Esophagus squamous epithelium (tissue), 5 donors: ENCODE data around the gene HOXA7. TPM values are rescaled to one million over a fixed set of nuclear protein-coding genes. Genes with fewer than 3 reads are reported as not detected.

Experiments used
- DNase-seq: peaks from one replicate; lab custom pipeline; 2025; lab: John Stamatoyannopoulos, UW
- H3K27ac ChIP-seq, 4 donors: fragments of 200-600 bp; sonication (generic); one replicate each; pipeline ENCODE4 v1.5.1; 2016 to 2019; ENCODE audit warnings: mild to moderate bottlenecking in 1 of 4
- H3K27me3 ChIP-seq, 4 donors: fragments of 200-600 bp; sonication (generic); 1 replicate in 3 of 4; 2 replicates in 1 of 4; pipeline versions ENCODE4 v1.5.1 to v1.6.0; 2017 to 2021; ENCODE audit warnings: antibody characterized with exemption in 1 of 4
- H3K36me3 ChIP-seq, 3 donors: fragments of 200-600 bp; sonication (generic); one replicate each; pipeline ENCODE4 v1.5.1; 2016 to 2019
- H3K4me1 ChIP-seq, 3 donors: fragments of 200-600 bp; sonication (generic); one replicate each; pipeline ENCODE4 v1.5.1; 2017 to 2019
- H3K4me3 ChIP-seq, 4 donors: fragments of 200-600 bp; sonication (generic); 1 replicate in 3 of 4; 2 replicates in 1 of 4; pipeline ENCODE4 v1.5.1; 2016 to 2019; ENCODE audit warnings: mild to moderate bottlenecking in 2 of 4, moderate library complexity in 1 of 4
- H3K9me3 ChIP-seq, 3 donors: fragments of 200-600 bp; sonication (generic); one replicate each; pipeline ENCODE4 v1.5.1; 2016 to 2019
- POLR2A ChIP-seq, 4 donors: fragments of 450-650 bp; IDR thresholded peaks; one replicate each; pipeline ENCODE4 v1.6.1; 2017; ENCODE audit warnings: antibody characterized with exemption in 4 of 4, mild to moderate bottlenecking in 4 of 4, moderate library complexity in 3 of 4
- WGBS, 2 donors: methylation state at CpG; one replicate each; pipeline ENCODE4 v1.1.5; 2018; 5-methylcytosine and 5-hydroxymethylcytosine counted together
- intact Hi-C: fragments of 100-400 bp; cut with DNase I; formaldehyde crosslinking; loops from one replicate; pipeline ENCODE4 v1.15.0; 2022
- total RNA-seq, 4 donors: library from RNA; depleted of rRNA; stranded (reverse); fragments of >200 nt; gene quantifications; one replicate each; pipeline ENCODE4 v1.1.0, GENCODE V29; 2016
- TF ChIP-seq, protein P1 (sequence below), 6 experiments: fragments of 450-650 bp in 4 of 6; fragments of 200-600 bp in 2 of 6; sonication (generic) in 2 of 6; IDR thresholded peaks; one replicate each; pipeline ENCODE4 v1.5.1; 2016 to 2019; ENCODE audit warnings: antibody characterized with exemption in 6 of 6, mild to moderate bottlenecking in 4 of 6, moderate library complexity in 4 of 6
- donor health status: DM: yes; HTN: yes; CAD: no.

Gene HOXA7
- total RNA-seq, 4 donors from 2014 or later: 0.23 to 0.76 (median 0.48) TPM

DNA sequence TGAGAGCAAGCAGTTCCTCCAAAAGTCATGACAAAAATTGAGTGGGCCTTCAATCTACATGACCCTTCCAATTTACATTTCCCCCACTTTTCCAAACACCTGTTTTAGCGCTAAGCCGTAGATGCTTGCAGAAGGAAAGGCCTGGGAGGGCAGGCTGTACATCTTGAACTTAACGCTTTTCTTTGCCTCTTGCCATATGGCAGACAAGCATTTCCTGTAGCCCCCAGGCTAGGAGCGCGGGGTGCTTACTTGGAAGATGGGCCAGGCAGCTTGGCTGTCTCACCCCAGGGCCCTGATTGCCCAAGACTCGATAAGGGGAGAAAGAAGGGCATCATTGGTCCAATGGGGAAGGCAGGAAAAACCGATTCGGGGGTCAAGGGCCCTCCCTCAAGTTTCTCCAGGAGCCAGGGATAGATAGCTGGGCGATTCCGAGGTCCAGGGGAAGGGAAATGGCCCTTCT, 15.9 kb upstream of the HOXA7 start:
- Histone ChIP-seq H3K4me3 (peak overlapping the region in 1 of 4 donors; percentile 70), H3K4me1 (peaks cover 29 to 57% (median 34%) of the 10 kb centered on the region in 3 donors), H3K36me3 (no peaks in the 10 kb centered on the region), H3K27me3 (peaks cover 54 to 100% (median 77%) of the 10 kb centered on the region in 4 donors), H3K9me3 (no peaks in the 10 kb centered on the region), H3K27ac (no peak overlapping the region)
- TF ChIP-seq, protein P1, sequence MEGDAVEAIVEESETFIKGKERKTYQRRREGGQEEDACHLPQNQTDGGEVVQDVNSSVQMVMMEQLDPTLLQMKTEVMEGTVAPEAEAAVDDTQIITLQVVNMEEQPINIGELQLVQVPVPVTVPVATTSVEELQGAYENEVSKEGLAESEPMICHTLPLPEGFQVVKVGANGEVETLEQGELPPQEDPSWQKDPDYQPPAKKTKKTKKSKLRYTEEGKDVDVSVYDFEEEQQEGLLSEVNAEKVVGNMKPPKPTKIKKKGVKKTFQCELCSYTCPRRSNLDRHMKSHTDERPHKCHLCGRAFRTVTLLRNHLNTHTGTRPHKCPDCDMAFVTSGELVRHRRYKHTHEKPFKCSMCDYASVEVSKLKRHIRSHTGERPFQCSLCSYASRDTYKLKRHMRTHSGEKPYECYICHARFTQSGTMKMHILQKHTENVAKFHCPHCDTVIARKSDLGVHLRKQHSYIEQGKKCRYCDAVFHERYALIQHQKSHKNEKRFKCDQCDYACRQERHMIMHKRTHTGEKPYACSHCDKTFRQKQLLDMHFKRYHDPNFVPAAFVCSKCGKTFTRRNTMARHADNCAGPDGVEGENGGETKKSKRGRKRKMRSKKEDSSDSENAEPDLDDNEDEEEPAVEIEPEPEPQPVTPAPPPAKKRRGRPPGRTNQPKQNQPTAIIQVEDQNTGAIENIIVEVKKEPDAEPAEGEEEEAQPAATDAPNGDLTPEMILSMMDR (IDR thresholded peaks at IDR 0.05): no peak
- TF ChIP-seq POLR2A (IDR thresholded peaks at IDR 0.05): no peak
- intact Hi-C loops: no loop called here
- DNase-seq: no peak
- WGBS, 2 donors: 0 to 38% methylated on average over 4 to 6 of the region's 10 CpGs

DNA sequence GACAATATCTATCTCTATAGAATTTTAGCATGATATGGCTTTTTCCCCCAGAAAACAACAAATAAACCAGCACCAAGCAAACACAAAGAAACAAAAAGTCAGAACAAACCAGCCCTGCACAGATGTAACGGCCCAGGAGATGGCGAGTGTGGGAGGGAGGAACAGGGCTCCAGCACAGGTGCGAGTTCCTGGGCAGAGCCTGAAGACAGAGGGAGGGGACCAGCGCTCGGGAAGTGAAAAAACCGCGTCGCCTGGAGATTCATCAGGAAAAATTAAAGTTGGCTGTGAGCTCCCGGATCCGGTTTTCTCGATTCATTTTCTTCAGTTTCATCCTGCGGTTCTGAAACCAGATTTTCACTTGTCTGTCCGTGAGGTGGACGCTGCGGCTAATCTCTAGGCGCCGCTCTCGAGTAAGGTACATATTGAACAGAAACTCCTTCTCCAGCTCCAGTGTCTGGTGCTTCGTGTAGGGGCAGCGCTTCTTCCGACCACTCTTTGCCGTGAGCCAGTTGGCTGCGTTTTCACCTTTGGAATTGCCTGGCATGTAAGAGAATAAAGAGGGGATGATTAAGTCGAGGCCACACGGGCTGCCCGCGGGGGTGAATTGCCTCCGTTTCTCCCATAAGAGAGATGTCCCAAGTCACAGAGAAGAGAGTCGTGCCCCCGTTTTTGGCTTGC, 15.3 kb upstream of the HOXA7 start:
- WGBS, 2 donors: 3 to 7% methylated on average over 19 to 29 of the region's 30 CpGs
- Histone ChIP-seq H3K9me3 (no peaks in the 10 kb centered on the region), H3K27ac (no peak overlapping the region), H3K27me3 (peaks cover 54 to 100% (median 82%) of the 10 kb centered on the region in 4 donors), H3K4me3 (peak overlapping the region in 1 of 4 donors; percentile 12), H3K36me3 (no peaks in the 10 kb centered on the region), H3K4me1 (peaks cover 29 to 62% (median 34%) of the 10 kb centered on the region in 3 donors)
- DNase-seq: no peak
- intact Hi-C loops: no loop called here
- TF ChIP-seq POLR2A (IDR thresholded peaks at IDR 0.05): no peak
- TF ChIP-seq, protein P1 (IDR thresholded peaks at IDR 0.05): no peak

DNA sequence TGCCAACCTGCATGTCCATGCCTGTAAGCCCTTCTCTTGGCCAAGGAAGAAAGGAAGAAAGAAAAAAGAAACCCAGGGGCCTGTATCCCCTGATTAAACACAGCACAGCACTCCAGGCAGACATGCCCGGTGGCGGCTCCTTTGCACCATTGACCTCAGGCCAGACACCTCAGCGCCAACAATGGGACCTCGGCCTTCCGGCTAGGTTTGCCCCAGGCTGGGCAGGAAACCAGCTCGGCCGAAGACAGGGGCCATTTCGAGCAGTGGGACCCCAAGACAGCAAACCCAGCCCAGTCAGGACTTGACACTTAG, 14.8 kb upstream of the HOXA7 start:
- no peak overlapping the region for H3K27ac ChIP-seq
- 11 to 17% methylated on average over 2 to 4 of the region's 8 CpGs for WGBS, 2 donors
- no peak for TF ChIP-seq POLR2A (IDR thresholded peaks at IDR 0.05)
- TF ChIP-seq, protein P1 (IDR thresholded peaks at IDR 0.05): no peak
- no peak overlapping the region for H3K4me3 ChIP-seq
- no peaks in the 10 kb centered on the region for H3K36me3 ChIP-seq
- no peaks in the 10 kb centered on the region for H3K9me3 ChIP-seq
- H3K4me1 ChIP-seq: peaks cover 29 to 67% (median 37%) of the 10 kb centered on the region in 3 donors
- DNase-seq: no peak
- intact Hi-C loops: no loop called here
- peaks cover 57 to 100% (median 84%) of the 10 kb centered on the region in 4 donors for H3K27me3 ChIP-seq

DNA sequence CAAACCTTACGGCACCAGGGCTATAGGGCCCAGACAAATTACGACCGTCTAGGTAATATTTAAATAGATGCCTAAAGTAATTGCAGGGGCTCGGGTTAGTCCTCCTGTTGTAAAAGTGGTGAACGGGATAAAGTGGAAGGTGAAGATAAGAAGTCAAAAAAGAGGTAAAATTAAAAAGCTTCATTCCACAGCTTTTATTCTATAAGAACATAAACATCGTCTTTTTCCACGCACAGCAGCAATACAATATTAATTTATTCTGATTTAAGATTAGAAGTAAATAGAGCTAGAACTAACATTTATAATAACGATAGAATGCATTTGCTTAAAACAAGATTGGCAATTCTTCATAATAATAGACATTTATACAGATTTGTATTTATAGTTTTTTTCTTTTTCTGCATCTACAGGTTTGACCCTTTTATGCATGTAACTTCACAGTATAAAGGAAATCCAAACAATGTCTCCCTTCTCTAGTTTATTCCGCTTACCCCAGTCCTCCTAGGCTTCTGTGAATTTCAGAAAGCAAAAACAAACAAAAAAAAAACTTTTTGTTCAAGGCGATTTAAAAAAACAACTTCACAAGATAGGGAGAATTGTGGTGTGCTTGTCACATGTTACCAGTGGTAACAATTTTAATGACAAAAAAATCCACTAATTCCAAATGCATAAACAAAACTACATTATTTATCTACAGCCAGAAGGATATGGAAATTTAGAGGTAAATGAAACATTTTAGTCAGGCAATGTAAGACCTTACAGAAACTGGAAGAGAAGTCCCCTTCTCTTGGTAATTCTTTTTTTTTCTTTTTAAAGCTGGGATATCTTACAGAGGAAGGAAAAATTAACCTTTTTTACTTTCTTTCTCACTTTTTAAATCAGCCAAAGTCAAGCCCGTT, 14.2 kb upstream of the HOXA7 start:
- H3K27ac ChIP-seq: no peak overlapping the region
- TF ChIP-seq, protein P1 (IDR thresholded peaks at IDR 0.05): no peak
- no peak for TF ChIP-seq POLR2A (IDR thresholded peaks at IDR 0.05)
- H3K4me1 ChIP-seq: peaks cover 29 to 73% (median 43%) of the 10 kb centered on the region in 3 donors

More for the DNA sequence above, 14.2 kb upstream of the HOXA7 start:
- Histone ChIP-seq H3K36me3 (no peaks in the 10 kb centered on the region), H3K27me3 (peaks cover 60 to 100% (median 85%) of the 10 kb centered on the region in 4 donors), H3K9me3 (no peaks in the 10 kb centered on the region), H3K4me3 (no peak overlapping the region)
- intact Hi-C loops: no loop called here
- no peak for DNase-seq
- WGBS, 2 donors: 28 to 30% methylated on average over 11 of the region's 11 CpGs
